Esophagus mucosa (tissue), 1 donor: Measurements from ENCODE around the gene KLHDC8A. TPM values are rescaled to one million over a fixed set of nuclear protein-coding genes. Genes with fewer than 3 reads are reported as not detected.

ENCODE experiments used
- ATAC-seq: fragments of 200-7000 bp; cut with Tn5 transposase; one replicate; pipeline ENCODE4 v1.9.1; 2020
- total RNA-seq: library from RNA; stranded (reverse); gene quantifications from one replicate; pipeline ENCODE4 v1.2.4, GENCODE V29; 2023
- donor health status: DM: yes; HTN: yes; CAD: no.

Gene KLHDC8A
- total RNA-seq, 1 donor from 2014 or later = 3.1 TPM

DNA sequence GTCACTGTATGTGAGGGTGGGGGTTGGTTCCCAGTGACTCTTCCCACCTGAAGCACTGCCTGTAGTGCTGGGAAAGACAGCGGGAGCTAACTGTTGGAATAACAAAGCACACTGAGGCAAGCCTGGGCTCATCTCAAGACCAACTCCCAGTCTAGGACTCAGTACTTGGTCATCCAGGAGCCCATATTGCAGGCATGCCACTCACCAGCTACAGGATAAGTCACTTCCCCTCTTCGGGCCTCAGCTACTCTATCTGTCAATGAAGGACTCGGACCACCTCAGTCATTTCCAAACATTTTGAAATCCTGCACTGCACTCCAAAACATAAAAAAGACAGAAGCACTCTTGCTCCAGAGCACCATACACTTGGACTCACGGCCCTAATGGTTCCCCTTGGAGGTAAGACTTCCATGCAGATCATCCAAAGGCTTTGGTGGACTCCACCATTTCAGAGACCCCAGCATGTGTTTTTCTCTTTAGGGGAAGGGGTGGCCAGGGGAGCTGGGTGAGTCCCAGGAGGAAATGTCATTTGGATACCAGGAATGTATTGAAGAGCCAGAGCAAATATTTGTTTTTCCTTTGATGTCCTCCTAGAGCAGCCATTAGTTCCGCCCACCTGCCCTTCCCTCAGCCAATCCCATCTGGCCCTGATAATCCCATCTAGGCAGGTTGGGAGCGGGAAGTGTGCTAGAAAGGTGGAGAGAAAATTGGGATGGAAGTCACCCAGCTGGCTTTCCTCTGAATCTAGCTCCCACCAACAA lies 38.3 kb downstream of the KLHDC8A start:
- ATAC-seq = peak; percentile 34

- ATAC-seq = no peak
These were observed 39.3 kb downstream of the KLHDC8A start for GRCh38 chr1:205317311-205317917.

- no peak for ATAC-seq
These were observed 40.6 kb downstream of the KLHDC8A start for GRCh38 chr1:205316161-205316566.

- no peak for ATAC-seq
These were observed 41.6 kb downstream of the KLHDC8A start for GRCh38 chr1:205315008-205315618.

DNA sequence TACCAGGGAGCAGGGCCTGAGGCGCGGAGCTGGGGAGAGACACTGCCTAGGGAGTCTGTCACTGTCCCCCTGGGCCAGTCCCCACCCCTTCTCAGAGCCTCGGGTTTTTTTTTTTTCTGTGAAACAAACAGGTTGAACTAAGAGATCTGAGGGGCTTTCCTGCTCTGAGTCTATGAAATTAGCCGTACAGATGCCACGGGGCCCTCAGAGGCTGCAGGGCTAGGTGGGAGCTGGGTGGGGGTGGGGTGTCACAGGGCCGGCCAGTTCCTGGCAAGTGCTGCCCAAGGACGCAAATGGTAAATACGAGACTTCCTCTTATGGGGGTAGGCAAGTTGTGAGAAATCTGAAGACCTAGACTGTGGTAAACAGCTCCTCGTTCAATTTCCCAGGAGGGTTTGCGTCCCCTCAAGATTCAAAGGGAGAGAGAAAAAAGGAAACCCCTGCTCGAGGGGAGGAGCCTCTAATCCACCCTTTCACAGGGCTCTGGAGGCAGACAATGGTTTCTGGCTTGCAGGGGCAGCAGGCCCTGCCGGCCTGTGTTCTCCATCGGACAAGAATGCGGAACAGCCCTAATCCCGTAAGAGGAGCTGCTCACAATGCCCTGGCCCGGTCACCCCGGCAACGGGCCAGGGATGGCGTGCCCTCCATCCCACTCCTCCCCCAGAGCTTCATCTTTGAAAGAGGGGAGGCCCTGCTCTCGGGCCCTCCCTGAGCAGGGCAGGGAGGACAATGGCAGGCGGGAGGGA lies 43.0 kb downstream of the KLHDC8A start:
- ATAC-seq = peak; percentile 31

DNA sequence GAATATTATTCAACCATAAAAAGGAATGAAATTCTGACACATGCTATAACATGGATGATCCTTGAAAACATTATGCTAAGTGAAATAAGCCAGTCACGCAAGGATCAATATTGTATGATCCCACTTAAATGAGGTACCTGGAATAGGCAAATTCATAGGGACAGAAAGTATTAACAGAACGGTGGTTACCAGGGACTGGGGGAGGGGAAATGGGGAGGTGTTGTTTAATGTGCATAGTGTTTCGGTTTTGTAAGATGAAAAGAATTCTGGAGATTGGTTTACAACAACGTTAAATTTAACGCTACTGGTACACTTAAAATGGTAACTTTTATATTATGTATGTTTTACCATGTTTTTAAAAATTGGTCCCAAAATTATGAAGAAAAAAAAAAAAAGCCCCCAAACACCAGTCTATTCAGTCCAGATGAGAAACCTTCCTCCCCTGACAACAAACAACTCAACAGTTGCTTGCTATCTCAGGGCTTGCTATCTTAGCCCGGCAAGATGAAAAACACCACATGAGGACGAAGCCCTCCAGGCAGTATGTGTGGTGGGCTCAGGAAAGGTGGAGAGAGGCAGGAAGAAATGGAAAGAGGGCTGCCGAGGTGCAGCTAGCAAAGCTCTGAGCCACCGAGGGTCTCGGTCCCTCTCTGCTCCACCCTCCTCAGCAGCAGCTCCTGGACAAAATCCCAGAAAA lies 43.7 kb downstream of the KLHDC8A start:
- ATAC-seq = no peak

GRCh38 chr1:205310976-205311704 lies 45.6 kb downstream of the KLHDC8A start:
- no peak for ATAC-seq

DNA sequence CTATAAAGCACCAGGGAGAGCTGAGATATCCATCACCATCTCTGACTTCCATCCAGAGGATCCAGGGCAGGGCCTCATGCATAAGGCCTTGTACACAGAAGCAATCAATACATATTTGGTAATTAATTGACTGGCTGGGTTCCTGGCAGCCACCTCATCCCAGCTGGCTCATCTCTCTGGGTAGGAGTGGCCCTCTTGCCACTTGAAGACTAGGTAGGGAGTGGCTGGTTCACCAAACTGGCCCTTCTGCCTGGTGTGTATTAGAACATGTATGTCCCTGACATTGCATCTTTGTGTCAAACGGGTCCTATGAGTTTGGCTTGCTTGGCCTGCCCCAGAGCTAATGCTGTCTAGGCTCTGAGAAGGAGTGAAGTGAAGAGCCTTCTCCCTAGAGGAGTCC lies 47.0 kb downstream of the KLHDC8A start:
- peak; percentile 80 for ATAC-seq

GRCh38 chr1:205306929-205307566 lies 49.7 kb downstream of the KLHDC8A start:
- ATAC-seq = no peak

- ATAC-seq = no peak
These were observed 52.0 kb downstream of the KLHDC8A start for GRCh38 chr1:205304695-205305070.

GRCh38 chr1:205304046-205304694 lies 52.6 kb downstream of the KLHDC8A start:
- peak; percentile 4 for ATAC-seq

GRCh38 chr1:205303247-205303888 lies 53.4 kb downstream of the KLHDC8A start:
- ATAC-seq = no peak

GRCh38 chr1:205301842-205302588 lies 54.7 kb downstream of the KLHDC8A start:
- ATAC-seq = no peak

GRCh38 chr1:205301205-205301821 lies 55.4 kb downstream of the KLHDC8A start:
- peak; percentile 33 for ATAC-seq

DNA sequence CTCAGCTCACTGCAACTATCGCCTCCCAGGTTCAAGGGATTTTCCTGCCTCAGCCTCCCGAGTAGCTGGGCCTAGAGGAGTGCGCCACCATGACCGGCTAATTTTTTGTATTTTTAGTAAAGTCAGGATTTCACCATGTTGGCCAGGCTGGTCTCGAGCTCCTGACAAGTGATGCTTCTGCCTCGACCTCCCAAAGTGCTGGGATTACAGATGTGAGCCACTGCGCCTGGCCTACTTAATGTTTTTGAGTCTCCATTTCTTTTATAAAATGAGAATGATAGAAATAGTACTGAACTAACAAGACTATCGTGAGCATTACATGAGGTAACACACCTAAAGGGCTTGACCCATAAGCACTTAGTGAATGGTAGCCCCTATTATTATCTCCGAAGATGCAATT lies 56.6 kb downstream of the KLHDC8A start:
- no peak for ATAC-seq

- peak; percentile 12 for ATAC-seq
These were observed 58.3 kb downstream of the KLHDC8A start for GRCh38 chr1:205298191-205298994.

GRCh38 chr1:205297546-205298177 lies 59.1 kb downstream of the KLHDC8A start:
- ATAC-seq = peak; percentile 12

GRCh38 chr1:205296154-205296553 lies 60.6 kb downstream of the KLHDC8A start:
- ATAC-seq = no peak
